Activated T-helper 17 cell treated with anti-CD3 and anti-CD28 coated beads, Interleukin-2, amount 50 U/mL, for 72 hours (primary cell): ENCODE measurements around the gene LMAN2. TPM values are rescaled to one million over a fixed set of nuclear protein-coding genes. Genes with fewer than 3 reads are reported as not detected.
"Not testable (repeated sequence)": the region's sequence is repeated elsewhere in the genome, so short reads cannot be mapped to it uniquely, and the experiment has no call there.

Source experiments
- ATAC-seq: fragments of 150-1000 bp; cut with Tn5 transposase; replicated peaks from 2 replicates; pipeline ENCODE4 v1.10.0; 2021; ENCODE audit warnings: mild to moderate bottlenecking, moderate library complexity
- H3K27ac Mint-ChIP-seq: one replicate; pipeline ENCODE4 v1.8.0; 2022; ENCODE audit warnings: mixed read lengths
- H3K27me3 Mint-ChIP-seq: one replicate; pipeline ENCODE4 v1.8.0; 2022; ENCODE audit warnings: mixed read lengths
- H3K36me3 Mint-ChIP-seq: one replicate; pipeline ENCODE4 v1.8.0; 2022; ENCODE audit warnings: low read depth, mild to moderate bottlenecking, mixed read lengths
- H3K4me1 Mint-ChIP-seq: one replicate; pipeline ENCODE4 v1.8.0; 2022; ENCODE audit warnings: mixed read lengths
- H3K4me3 Mint-ChIP-seq: one replicate; pipeline ENCODE4 v1.8.0; 2022; ENCODE audit warnings: mild to moderate bottlenecking, mixed read lengths
- H3K9me3 Mint-ChIP-seq: one replicate; pipeline ENCODE4 v1.8.0; 2022; ENCODE audit warnings: mixed read lengths
- total RNA-seq, 2 donors: library from RNA; stranded (reverse); gene quantifications; one replicate each; pipeline ENCODE4 v1.2.3, GENCODE V29; 2022

Gene LMAN2
- total RNA-seq, 2 donors from 2014 or later: 94.3 to 122 TPM

GRCh38 chr5:177386542-177386941 is 35.1 kb upstream of the LMAN2 start:
- Mint-ChIP-seq H3K9me3 (no peaks in the 10 kb centered on the region), H3K27ac (no peak overlapping the region)
- no peak for ATAC-seq

GRCh38 chr5:177385720-177386119 is 34.3 kb upstream of the LMAN2 start:
- H3K27me3 Mint-ChIP-seq: no peaks in the 10 kb centered on the region
- peak overlapping the region; percentile 43 for H3K4me3 Mint-ChIP-seq
- H3K4me1 Mint-ChIP-seq: peaks cover 34% of the 10 kb centered on the region
- ATAC-seq: no peak
- no peaks in the 10 kb centered on the region for H3K36me3 Mint-ChIP-seq
- no peaks in the 10 kb centered on the region for H3K9me3 Mint-ChIP-seq
- H3K27ac Mint-ChIP-seq: no peak overlapping the region

More at GRCh38 chr5:177386542-177386941, 35.1 kb upstream of the LMAN2 start:
- no peak overlapping the region for H3K4me3 Mint-ChIP-seq
- H3K36me3 Mint-ChIP-seq: no peaks in the 10 kb centered on the region
- peaks cover 41% of the 10 kb centered on the region for H3K4me1 Mint-ChIP-seq
- no peaks in the 10 kb centered on the region for H3K27me3 Mint-ChIP-seq

- no peaks in the 10 kb centered on the region for H3K9me3 Mint-ChIP-seq
- ATAC-seq: no peak
- H3K27me3 Mint-ChIP-seq: no peaks in the 10 kb centered on the region
- H3K4me3 Mint-ChIP-seq: peak within 1 kb of the TSS; percentile 43
- H3K36me3 Mint-ChIP-seq: no peaks in the 10 kb centered on the region
- no peak within 1 kb of the TSS for H3K27ac Mint-ChIP-seq
- peaks cover 29% of the 10 kb centered on the region for H3K4me1 Mint-ChIP-seq
Measured at GRCh38 chr5:177384134-177384533, 32.7 kb upstream of the LMAN2 start, which contains the start of gene SLC34A1. Gene SLC34A1, plus strand, starts transcription at chr5:177384434. Its CDS starts 1,308 bp downstream, at chr5:177385742.

GRCh38 chr5:177383181-177383580 is 31.7 kb upstream of the LMAN2 start:
- no peaks in the 10 kb centered on the region for H3K9me3 Mint-ChIP-seq
- no peaks in the 10 kb centered on the region for H3K36me3 Mint-ChIP-seq
- H3K4me3 Mint-ChIP-seq: no peak overlapping the region
- H3K27ac Mint-ChIP-seq: no peak overlapping the region
- peaks cover 22% of the 10 kb centered on the region for H3K4me1 Mint-ChIP-seq
- no peaks in the 10 kb centered on the region for H3K27me3 Mint-ChIP-seq
- ATAC-seq: no peak

GRCh38 chr5:177382423-177383029 is 31.1 kb upstream of the LMAN2 start:
- no peak for ATAC-seq
- Mint-ChIP-seq H3K36me3 (no peaks in the 10 kb centered on the region), H3K27ac (peak overlapping the region; percentile 3)

DNA sequence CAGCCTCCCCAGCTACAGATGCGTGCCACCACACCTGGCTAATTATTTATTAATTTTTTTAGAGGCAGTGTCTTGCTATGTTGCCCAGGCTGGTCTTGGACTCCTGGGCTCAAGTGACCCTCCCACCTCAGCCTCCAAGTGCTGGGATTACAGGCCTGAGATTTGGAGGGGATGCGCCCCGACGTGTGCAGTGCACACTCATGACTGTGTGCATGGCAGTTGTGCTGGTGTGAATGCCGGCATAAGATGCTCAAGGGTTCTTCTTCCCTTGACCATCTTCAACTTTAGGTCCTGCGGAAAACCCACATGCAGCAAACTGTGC is 29.3 kb upstream of the LMAN2 start:
- Mint-ChIP-seq H3K36me3 (no peaks in the 10 kb centered on the region), H3K4me3 (no peak overlapping the region), H3K9me3 (no peaks in the 10 kb centered on the region), H3K4me1 (peaks cover 19% of the 10 kb centered on the region), H3K27ac (no peak overlapping the region), H3K27me3 (no peaks in the 10 kb centered on the region)
- no peak for ATAC-seq

More at GRCh38 chr5:177382423-177383029, 31.1 kb upstream of the LMAN2 start:
- H3K27me3 Mint-ChIP-seq: no peaks in the 10 kb centered on the region
- H3K9me3 Mint-ChIP-seq: no peaks in the 10 kb centered on the region
- peaks cover 19% of the 10 kb centered on the region for H3K4me1 Mint-ChIP-seq
- no peak overlapping the region for H3K4me3 Mint-ChIP-seq

GRCh38 chr5:177378884-177379883 is 27.7 kb upstream of the LMAN2 start:
- peak overlapping the region; percentile 80 for H3K27ac Mint-ChIP-seq
- peak; percentile 100 for ATAC-seq
- H3K9me3 Mint-ChIP-seq: no peaks in the 10 kb centered on the region
- H3K27me3 Mint-ChIP-seq: no peaks in the 10 kb centered on the region
- peaks cover 17% of the 10 kb centered on the region for H3K4me1 Mint-ChIP-seq
- H3K36me3 Mint-ChIP-seq: peaks cover 3% of the 10 kb centered on the region
- peak overlapping the region; percentile 68 for H3K4me3 Mint-ChIP-seq

GRCh38 chr5:177377851-177378776 is 26.6 kb upstream of the LMAN2 start:
- Mint-ChIP-seq H3K4me3 (no peak overlapping the region), H3K27me3 (no peaks in the 10 kb centered on the region), H3K4me1 (peaks cover 22% of the 10 kb centered on the region), H3K36me3 (peaks cover 7% of the 10 kb centered on the region), H3K27ac (no peak overlapping the region), H3K9me3 (no peaks in the 10 kb centered on the region)
- no peak for ATAC-seq

DNA sequence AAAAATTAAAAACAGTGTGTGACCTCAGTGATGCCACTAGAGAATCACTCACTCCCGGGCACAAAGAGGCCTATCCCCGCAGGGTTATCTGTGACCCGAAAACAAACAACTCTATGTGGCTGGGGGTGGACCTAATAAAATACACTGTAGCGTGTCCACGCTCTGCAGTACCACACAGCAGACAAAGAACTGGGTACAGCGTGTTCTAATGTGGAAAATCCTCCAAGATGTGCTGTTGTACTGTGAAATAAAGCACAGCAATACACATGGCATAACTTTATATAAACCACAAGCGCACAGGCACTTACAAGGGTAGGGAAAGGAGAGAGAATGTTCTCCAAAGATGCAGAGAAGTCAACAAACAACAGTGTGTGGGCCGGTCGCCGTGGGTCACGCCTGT is 24.6 kb upstream of the LMAN2 start:
- Mint-ChIP-seq H3K27me3 (no peaks in the 10 kb centered on the region), H3K4me3 (no peak overlapping the region), H3K9me3 (no peaks in the 10 kb centered on the region), H3K36me3 (peaks cover 19% of the 10 kb centered on the region), H3K27ac (peak overlapping the region; percentile 48), H3K4me1 (peaks cover 41% of the 10 kb centered on the region)
- no peak for ATAC-seq

GRCh38 chr5:177375516-177375915 is 24.0 kb upstream of the LMAN2 start:
- H3K27ac Mint-ChIP-seq, ATAC-seq, H3K4me3 Mint-ChIP-seq, H3K27me3 Mint-ChIP-seq, H3K9me3 Mint-ChIP-seq: not testable (repeated sequence)
- peaks cover 23% of the 10 kb centered on the region for H3K36me3 Mint-ChIP-seq
- H3K4me1 Mint-ChIP-seq: peaks cover 41% of the 10 kb centered on the region

- Mint-ChIP-seq H3K9me3 (no peaks in the 10 kb centered on the region), H3K4me3 (peak overlapping the region; percentile 66), H3K4me1 (peaks cover 35% of the 10 kb centered on the region), H3K36me3 (peaks cover 35% of the 10 kb centered on the region), H3K27me3 (no peaks in the 10 kb centered on the region), H3K27ac (peak overlapping the region; percentile 81)
- no peak for ATAC-seq
Measured at GRCh38 chr5:177374211-177374610, 22.7 kb upstream of the LMAN2 start.

GRCh38 chr5:177373806-177374205 is 22.3 kb upstream of the LMAN2 start:
- Mint-ChIP-seq H3K27me3 (no peaks in the 10 kb centered on the region), H3K4me3 (peak overlapping the region; percentile 66), H3K27ac (peak overlapping the region; percentile 81), H3K4me1 (peaks cover 36% of the 10 kb centered on the region), H3K36me3 (peaks cover 39% of the 10 kb centered on the region), H3K9me3 (no peaks in the 10 kb centered on the region)
- no peak for ATAC-seq

DNA sequence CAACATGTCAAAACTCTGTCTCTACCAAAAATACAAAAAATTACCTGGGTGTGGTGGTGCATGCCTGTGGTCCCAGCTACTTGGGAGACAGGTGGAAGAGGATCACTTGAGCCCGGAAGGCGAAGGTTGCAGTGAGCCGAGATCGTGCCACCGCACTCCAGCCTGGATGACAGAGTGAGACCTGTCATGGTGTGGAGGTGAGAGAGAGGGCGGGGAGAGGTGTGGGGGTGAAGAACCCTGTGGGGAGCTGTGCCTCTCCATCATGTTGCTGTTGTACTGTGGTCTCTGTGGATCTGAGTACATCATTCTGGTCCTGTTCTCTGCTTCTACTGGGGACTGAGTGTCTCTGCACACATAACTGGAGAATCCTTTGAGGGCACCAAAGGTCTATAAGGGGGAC is 21.4 kb upstream of the LMAN2 start:
- no peaks in the 10 kb centered on the region for H3K9me3 Mint-ChIP-seq
- peaks cover 44% of the 10 kb centered on the region for H3K4me1 Mint-ChIP-seq
- peak; percentile 64 for ATAC-seq
- no peaks in the 10 kb centered on the region for H3K27me3 Mint-ChIP-seq
- peak overlapping the region; percentile 66 for H3K4me3 Mint-ChIP-seq
- H3K27ac Mint-ChIP-seq: peak overlapping the region; percentile 81
- H3K36me3 Mint-ChIP-seq: peaks cover 48% of the 10 kb centered on the region
